ENCODE data around the gene AKNA. TPM values are rescaled to one million over a fixed set of nuclear protein-coding genes. Genes with fewer than 3 reads are reported as not detected.

AKNA gene
- total RNA-seq, 2 donors from 2014 or later, result 332 to 469 TPM

DNA sequence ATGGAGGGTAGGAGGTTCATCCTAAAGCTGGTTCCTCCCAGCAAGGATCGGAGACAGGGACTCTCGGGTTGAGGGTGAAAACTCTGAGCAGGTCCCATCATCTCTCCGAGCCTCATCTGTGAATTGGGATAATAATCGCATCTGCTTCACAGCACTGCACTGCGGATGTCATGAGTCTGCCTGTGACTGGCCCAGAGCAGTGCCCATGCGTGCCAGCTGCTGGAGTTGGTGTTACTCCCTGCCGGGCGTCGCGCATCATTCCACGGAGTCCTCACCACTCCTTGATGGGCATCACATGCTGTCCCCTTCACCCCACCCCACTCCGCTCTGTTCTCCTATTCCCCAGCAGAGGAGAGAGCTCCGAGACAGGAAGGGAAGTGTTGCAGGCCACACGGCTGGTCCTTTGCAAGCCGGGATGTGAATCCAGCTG lies 100.0 kb downstream of the AKNA start:
- no peak for DNase-seq (ENCODE audit: low spot score)
- no peaks in the 10 kb centered on the region for H3K9me3 Mint-ChIP-seq
- no peak for ATAC-seq

DNA sequence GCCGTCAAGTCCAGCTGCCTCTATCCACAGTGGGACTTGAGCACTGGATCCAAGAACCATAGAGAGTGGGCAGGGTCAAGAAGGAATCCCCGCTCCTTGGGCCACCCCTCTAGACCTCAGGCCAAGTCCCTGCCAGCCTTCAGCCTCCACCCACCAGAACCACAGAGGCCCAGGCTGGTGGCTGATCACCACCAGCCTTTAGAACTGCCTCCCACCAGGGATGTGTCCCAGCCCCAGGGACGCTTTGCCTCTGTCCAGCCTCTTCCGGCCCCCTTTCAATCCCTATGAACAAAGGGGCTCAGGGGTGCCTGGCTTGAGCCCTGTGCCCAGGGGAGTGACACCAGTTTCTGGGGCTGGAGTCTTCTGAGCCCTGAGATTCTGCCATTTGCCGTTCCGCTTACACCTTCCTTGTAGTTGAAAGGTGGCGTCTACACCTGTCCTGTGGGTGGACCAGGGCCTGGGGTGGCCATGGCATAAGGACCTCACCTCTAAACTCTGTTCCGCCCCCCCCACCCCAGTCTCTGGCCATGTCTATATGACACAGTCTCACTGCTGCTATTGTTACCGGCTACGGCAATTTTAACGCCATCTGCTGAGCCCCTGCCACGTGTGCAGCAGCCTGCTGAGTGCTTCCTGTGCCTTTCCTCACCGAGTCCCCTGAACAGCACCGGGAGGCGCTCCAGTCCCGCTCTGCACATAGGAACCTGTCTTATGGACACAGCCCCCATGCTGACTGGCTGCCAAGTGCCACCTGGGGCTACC lies 100.6 kb downstream of the AKNA start:
- H3K9me3 Mint-ChIP-seq, result no peaks in the 10 kb centered on the region
- DNase-seq (ENCODE audit: low spot score), result no peak
- H3K4me3 Mint-ChIP-seq, result no peak overlapping the region

More for the DNA sequence above, 100.0 kb downstream of the AKNA start:
- Mint-ChIP-seq H3K36me3 (no peaks in the 10 kb centered on the region), H3K27ac (no peak overlapping the region), H3K4me3 (no peak overlapping the region), H3K4me1 (ENCODE audit: low read depth in 2 of 2) (peaks cover 4 to 7% of the 10 kb centered on the region in 2 donors), H3K27me3 (peaks cover 6 to 7% of the 10 kb centered on the region in 2 donors)

DNA sequence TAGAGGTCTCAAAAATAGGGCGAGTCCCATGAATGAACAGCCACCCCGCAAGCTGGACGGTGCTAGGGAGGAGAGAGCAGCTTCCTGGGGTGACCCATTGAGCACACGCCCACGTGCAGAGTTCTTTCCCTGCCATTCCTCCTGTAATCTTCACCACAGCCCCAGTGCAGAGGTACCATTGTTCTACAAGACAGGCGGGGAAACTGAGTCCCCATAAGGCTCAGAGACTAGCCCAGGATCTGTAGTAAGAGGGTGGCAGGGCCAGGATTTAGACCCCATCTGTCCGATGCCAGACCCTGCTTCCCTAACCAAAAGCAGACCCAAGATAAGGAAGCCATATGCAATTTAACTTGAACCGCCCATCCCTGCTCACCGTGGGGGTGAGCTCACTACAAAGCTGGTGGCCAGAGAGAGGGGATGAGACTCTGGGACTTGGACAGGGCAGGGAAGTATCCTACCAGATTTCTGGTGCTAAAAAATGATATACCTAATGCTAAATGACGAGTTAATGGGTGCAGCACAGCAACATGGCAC lies 101.6 kb downstream of the AKNA start:
- Mint-ChIP-seq H3K27ac (no peak overlapping the region), H3K36me3 (no peaks in the 10 kb centered on the region), H3K9me3 (no peaks in the 10 kb centered on the region), H3K4me3 (no peak overlapping the region), H3K27me3 (peaks cover 3 to 4% of the 10 kb centered on the region in 2 donors), H3K4me1 (ENCODE audit: low read depth in 2 of 2) (peaks cover 3 to 9% of the 10 kb centered on the region in 2 donors)
- DNase-seq (ENCODE audit: low spot score), result no peak
- ATAC-seq, result no peak

More for the DNA sequence above, 100.6 kb downstream of the AKNA start:
- Mint-ChIP-seq H3K27me3 (peaks cover 6% of the 10 kb centered on the region in 2 donors), H3K27ac (no peak overlapping the region), H3K36me3 (no peaks in the 10 kb centered on the region), H3K4me1 (ENCODE audit: low read depth in 2 of 2) (peaks cover 4 to 9% of the 10 kb centered on the region in 2 donors)
- no peak for ATAC-seq

DNA sequence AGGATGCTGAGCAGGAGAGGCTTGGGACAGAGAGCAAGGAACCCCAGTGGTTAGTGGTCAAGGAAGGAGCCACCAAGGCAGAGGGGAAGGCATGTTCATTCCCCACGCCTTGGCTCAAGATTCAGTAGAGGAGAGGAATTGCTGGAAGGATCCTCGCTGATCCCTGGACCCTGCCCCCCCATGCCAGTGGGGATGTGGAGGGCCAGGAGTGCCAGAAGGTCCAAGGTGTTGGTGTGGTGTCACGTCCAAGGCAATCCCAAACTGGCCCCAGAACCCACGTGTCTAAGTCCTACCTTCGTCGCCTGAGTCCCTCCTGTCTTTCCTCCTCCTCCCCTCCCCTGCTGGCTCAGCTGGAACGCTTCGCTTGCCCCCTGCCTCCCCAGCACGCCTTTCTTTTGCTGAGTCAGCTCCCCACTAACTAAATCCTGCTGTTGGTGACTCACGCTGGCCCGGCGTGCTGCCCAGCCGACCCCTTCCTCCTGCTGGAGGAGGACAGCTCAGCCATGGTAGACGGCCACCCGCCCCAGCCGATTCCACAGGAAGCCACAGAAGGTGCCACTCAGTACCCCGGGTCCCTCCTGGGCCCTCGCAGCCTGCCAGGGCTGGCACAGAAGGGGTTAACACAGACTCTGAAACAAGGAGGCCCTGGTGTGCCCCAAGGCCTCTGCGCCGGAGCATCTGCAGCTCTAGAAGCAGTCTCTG lies 102.5 kb downstream of the AKNA start:
- ATAC-seq (no peak), DNase-seq (ENCODE audit: low spot score) (no peak)
- H3K9me3 Mint-ChIP-seq, result no peaks in the 10 kb centered on the region
- H3K4me3 Mint-ChIP-seq, result no peak overlapping the region
- no peak overlapping the region for H3K27ac Mint-ChIP-seq
- no peaks in the 10 kb centered on the region for H3K36me3 Mint-ChIP-seq
- H3K27me3 Mint-ChIP-seq, result peaks cover 0 to 2% of the 10 kb centered on the region in 2 donors
- H3K4me1 Mint-ChIP-seq (ENCODE audit: low read depth in 2 of 2), result peaks cover 0 to 5% of the 10 kb centered on the region in 2 donors

- peaks cover 0 to 5% of the 10 kb centered on the region in 2 donors for H3K4me1 Mint-ChIP-seq (ENCODE audit: low read depth in 2 of 2)
- H3K27ac Mint-ChIP-seq, result no peak overlapping the region
- no peaks in the 10 kb centered on the region for H3K9me3 Mint-ChIP-seq
- DNase-seq (ENCODE audit: low spot score) (no peak), ATAC-seq (no peak)
- peaks cover 0 to 2% of the 10 kb centered on the region in 2 donors for H3K27me3 Mint-ChIP-seq
- H3K36me3 Mint-ChIP-seq, result no peaks in the 10 kb centered on the region
- H3K4me3 Mint-ChIP-seq, result no peak overlapping the region
Observed at GRCh38 chr9:114284316-114285060, 103.3 kb downstream of the AKNA start.

Other genes starting within 250 kb of the AKNA start
- 1 to 10 TPM; 1.5 to 1.6 TPM for gene COL27A1, start 232.4 kb downstream of the AKNA start, total RNA-seq
- not detected for gene ORM1, start 64.9 kb downstream of the AKNA start, total RNA-seq
- gene ORM2, start 58.1 kb downstream of the AKNA start, total RNA-seq, result not detected
- gene WHRN, start 117.5 kb upstream of the AKNA start, total RNA-seq, result 1 to 10 TPM; 1.1 to 2.4 TPM
- 10 to 100 TPM; 21.2 to 33.4 TPM for gene ATP6V1G1, start 199.8 kb upstream of the AKNA start, total RNA-seq
- 10 to 100 TPM; 14.6 to 24.2 TPM for gene TMEM268, start 223.3 kb upstream of the AKNA start, total RNA-seq